Measurements from ENCODE around the gene KCNA5.

The KCNA5 gene

GRCh38 chr12:5087831-5088554 is 44.3 kb downstream of the KCNA5 start:
- H3K27me3 Mint-ChIP-seq, result no peaks in the 10 kb centered on the region
- ATAC-seq (ENCODE audit: low read depth) (no peak), DNase-seq (ENCODE audit: low spot score in 2 of 2) (no peak)
- no peaks in the 10 kb centered on the region for H3K36me3 Mint-ChIP-seq
- H3K4me3 Mint-ChIP-seq, result no peak overlapping the region
- H3K4me1 Mint-ChIP-seq, result no peaks in the 10 kb centered on the region
- no peaks in the 10 kb centered on the region for H3K9me3 Mint-ChIP-seq
- H3K27ac Mint-ChIP-seq, result no peak overlapping the region

- no peak for ATAC-seq (ENCODE audit: low read depth)
- H3K9me3 Mint-ChIP-seq, result no peaks in the 10 kb centered on the region
- H3K36me3 Mint-ChIP-seq, result no peaks in the 10 kb centered on the region
- no peaks in the 10 kb centered on the region for H3K4me1 Mint-ChIP-seq
- DNase-seq (ENCODE audit: low spot score in 2 of 2), result no peak
- no peak overlapping the region for H3K27ac Mint-ChIP-seq
- peaks cover 4% of the 10 kb centered on the region for H3K27me3 Mint-ChIP-seq
- H3K4me3 Mint-ChIP-seq, result no peak overlapping the region
Observed at GRCh38 chr12:5088586-5089264, 45.0 kb downstream of the KCNA5 start.

GRCh38 chr12:5094551-5094950 is 50.9 kb downstream of the KCNA5 start:
- no peaks in the 10 kb centered on the region for H3K36me3 Mint-ChIP-seq
- no peaks in the 10 kb centered on the region for H3K9me3 Mint-ChIP-seq
- no peak overlapping the region for H3K27ac Mint-ChIP-seq
- no peak overlapping the region for H3K4me3 Mint-ChIP-seq
- DNase-seq (ENCODE audit: low spot score in 2 of 2) (no peak), ATAC-seq (ENCODE audit: low read depth) (no peak)
- peaks cover 17% of the 10 kb centered on the region for H3K27me3 Mint-ChIP-seq
- no peaks in the 10 kb centered on the region for H3K4me1 Mint-ChIP-seq

- Mint-ChIP-seq H3K4me1 (no peaks in the 10 kb centered on the region), H3K4me3 (no peak overlapping the region), H3K27ac (no peak overlapping the region), H3K27me3 (peaks cover 17% of the 10 kb centered on the region), H3K9me3 (no peaks in the 10 kb centered on the region), H3K36me3 (no peaks in the 10 kb centered on the region)
- ATAC-seq (ENCODE audit: low read depth) (no peak), DNase-seq (ENCODE audit: low spot score in 2 of 2) (no peak)
Observed at GRCh38 chr12:5094986-5095385, 51.3 kb downstream of the KCNA5 start.

Data from memory B cell (primary cell).